Panc1 (cell line): ENCODE data around the gene TFCP2L1. TPM values are rescaled to one million over a fixed set of nuclear protein-coding genes. Genes with fewer than 3 reads are reported as not detected.

Source experiments
- ATAC-seq: fragments of 200-7000 bp; cut with Tn5 transposase; 2 replicates; pipeline ENCODE4 v1.9.1; 2020; ENCODE audit warnings: mild to moderate bottlenecking, moderate library complexity
- BruUV-seq: library from RNA; stranded (reverse); fragments of 400-500 nt; replicated peaks from 2 replicates; lab custom pipeline; 2021; lab: Mats Ljungman, UMichigan
- CTCF ChIA-PET: fragments of 300-600 bp; sonication (Branson Sonifier 250); formaldehyde crosslinking; loops from one replicate; lab custom pipeline; 2022; ENCODE audit warnings: antibody characterized with exemption; lab: Charles Lee
- POLR2A ChIA-PET: fragments of 300-600 bp; sonication (Branson Sonifier 250); formaldehyde crosslinking; loops from one replicate; lab custom pipeline; 2022; ENCODE audit warnings: antibody characterized with exemption; lab: Charles Lee
- DNase-seq: peaks from one replicate; pipeline ENCODE4 v3.0.0-alpha.2; 2010; ENCODE audit warnings: low read depth, low spot score
- H3K27ac ChIP-seq: 2 replicates; pipeline ENCODE4 v1.5.1; 2011; ENCODE audit warnings: mild to moderate bottlenecking, low read length, inconsistent platforms
- H3K27me3 ChIP-seq: fragments of 200-500 bp; sonication (Bioruptor generic); 2 replicates; pipeline ENCODE4 v1.6.0; 2014; ENCODE audit warnings: low read length, inconsistent platforms; ENCODE audit not compliant: control insufficient read depth, insufficient read depth
- H3K36me3 ChIP-seq: fragments of 200-500 bp; sonication (Bioruptor generic); 2 replicates; pipeline ENCODE4 v1.5.1; 2014; ENCODE audit warnings: inconsistent platforms, mild to moderate bottlenecking, low read length, moderate library complexity; ENCODE audit not compliant: control insufficient read depth, insufficient read depth
- H3K4me1 ChIP-seq: 2 replicates; pipeline ENCODE4 v1.5.1; 2011; ENCODE audit warnings: inconsistent platforms, mild to moderate bottlenecking, low read length, moderate library complexity; ENCODE audit not compliant: control insufficient read depth, insufficient read depth
- H3K4me3 ChIP-seq, 2 experiments: 2 replicates each; pipeline ENCODE4 v1.5.1; 2011 to 2012; ENCODE audit warnings: low read depth in 2 of 2, low read length in 2 of 2, mild to moderate bottlenecking in 2 of 2, inconsistent platforms in 1 of 2, moderate library complexity in 1 of 2
- H3K9me3 ChIP-seq: fragments of 200-500 bp; sonication (Bioruptor generic); 2 replicates; pipeline ENCODE4 v1.5.1; 2014; ENCODE audit warnings: low read depth, mild to moderate bottlenecking, inconsistent platforms, low read length, moderate library complexity; ENCODE audit not compliant: control insufficient read depth, insufficient read depth
- CTCF ChIP-seq: fragments of 450-650 bp; IDR thresholded peaks from 2 replicates; pipeline ENCODE4 v1.5.1; 2017; ENCODE audit warnings: mild to moderate bottlenecking
- POLR2AphosphoS5 ChIP-seq: IDR thresholded peaks from 2 replicates; pipeline ENCODE4 v1.6.1; 2012; ENCODE audit warnings: mild to moderate bottlenecking, low read depth, low read length, moderate library complexity
- SIN3A ChIP-seq: IDR thresholded peaks from 2 replicates; pipeline ENCODE4 v1.6.1; 2012; ENCODE audit warnings: low read depth, mild to moderate bottlenecking, low read length, moderate library complexity, borderline replicate concordance; ENCODE audit not compliant: insufficient read depth
- TCF7L2 ChIP-seq: IDR thresholded peaks from 2 replicates; pipeline ENCODE4 v1.6.1; 2011; ENCODE audit warnings: mild to moderate bottlenecking, low read depth, low read length, inconsistent platforms
- in situ Hi-C: cut with HindIII; loops from 2 replicates; pipeline ENCODE4 v1.10.0; 2016; ENCODE audit warnings: low sequenced_read_pairs, low pct_unique_long_range_greater_than_20kb
- intact Hi-C: fragments of 100-400 bp; cut with micrococcal nuclease; formaldehyde crosslinking; loops from one replicate; pipeline ENCODE4 v1.10.0; 2022; ENCODE audit not compliant: unreplicated experiment
- total RNA-seq: library from RNA; stranded (reverse); gene quantifications from one replicate; pipeline ENCODE4 v1.2.1, GENCODE V29; 2021; ENCODE audit not compliant: unreplicated experiment
- TF ChIP-seq, protein P1 (sequence below), 2 experiments: IDR thresholded peaks; 2 replicates each; pipeline ENCODE4 v1.6.1; 2011 to 2012; ENCODE audit warnings: low read depth in 2 of 2, control low read depth in 1 of 2, low read length in 1 of 2, mild to moderate bottlenecking in 1 of 2, moderate library complexity in 1 of 2; ENCODE audit not compliant: insufficient read depth in 1 of 2

Gene TFCP2L1
- total RNA-seq, 1 experiment from 2014 or later: 4.9 TPM

DNA sequence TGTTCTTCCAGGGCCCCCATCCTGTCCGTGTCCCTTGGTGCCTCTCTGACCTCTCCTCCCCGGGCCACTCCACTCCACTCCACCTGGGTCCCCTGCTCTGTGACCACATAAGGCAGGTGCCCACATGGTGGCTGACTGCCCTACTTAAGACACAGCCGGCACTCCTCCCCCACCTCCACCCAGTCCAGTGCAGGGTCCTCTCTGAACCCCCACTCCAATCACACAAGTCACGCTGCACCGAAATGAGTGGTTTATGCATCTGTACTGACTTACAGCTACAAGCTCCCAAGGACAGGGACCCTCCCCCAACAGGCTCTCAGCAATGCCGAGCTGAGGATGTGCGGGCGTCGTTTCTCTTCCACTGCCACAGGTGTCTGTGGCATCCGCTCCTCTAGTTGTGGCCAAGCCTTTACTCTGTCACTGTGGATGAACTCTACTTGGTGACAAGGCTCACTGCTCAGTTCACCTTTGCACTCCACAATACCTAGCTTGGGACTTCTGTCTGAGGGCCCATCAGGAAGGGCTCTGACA, 48.3 kb downstream of the TFCP2L1 start:
- no peak overlapping the region for H3K4me3 ChIP-seq
- ATAC-seq (no peak), DNase-seq (no peak)
- H3K9me3 ChIP-seq: no peaks in the 10 kb centered on the region
- CTCF ChIA-PET: no interaction called here
- no peaks in the 10 kb centered on the region for H3K4me1 ChIP-seq
- H3K36me3 ChIP-seq: no peaks in the 10 kb centered on the region
- in situ Hi-C loops (no loop called here), intact Hi-C loops (no loop called here)
- TF ChIP-seq CTCF (no peak), POLR2AphosphoS5 (no peak), SIN3A (no peak), TCF7L2 (no peak)
- TF ChIP-seq, protein P1, sequence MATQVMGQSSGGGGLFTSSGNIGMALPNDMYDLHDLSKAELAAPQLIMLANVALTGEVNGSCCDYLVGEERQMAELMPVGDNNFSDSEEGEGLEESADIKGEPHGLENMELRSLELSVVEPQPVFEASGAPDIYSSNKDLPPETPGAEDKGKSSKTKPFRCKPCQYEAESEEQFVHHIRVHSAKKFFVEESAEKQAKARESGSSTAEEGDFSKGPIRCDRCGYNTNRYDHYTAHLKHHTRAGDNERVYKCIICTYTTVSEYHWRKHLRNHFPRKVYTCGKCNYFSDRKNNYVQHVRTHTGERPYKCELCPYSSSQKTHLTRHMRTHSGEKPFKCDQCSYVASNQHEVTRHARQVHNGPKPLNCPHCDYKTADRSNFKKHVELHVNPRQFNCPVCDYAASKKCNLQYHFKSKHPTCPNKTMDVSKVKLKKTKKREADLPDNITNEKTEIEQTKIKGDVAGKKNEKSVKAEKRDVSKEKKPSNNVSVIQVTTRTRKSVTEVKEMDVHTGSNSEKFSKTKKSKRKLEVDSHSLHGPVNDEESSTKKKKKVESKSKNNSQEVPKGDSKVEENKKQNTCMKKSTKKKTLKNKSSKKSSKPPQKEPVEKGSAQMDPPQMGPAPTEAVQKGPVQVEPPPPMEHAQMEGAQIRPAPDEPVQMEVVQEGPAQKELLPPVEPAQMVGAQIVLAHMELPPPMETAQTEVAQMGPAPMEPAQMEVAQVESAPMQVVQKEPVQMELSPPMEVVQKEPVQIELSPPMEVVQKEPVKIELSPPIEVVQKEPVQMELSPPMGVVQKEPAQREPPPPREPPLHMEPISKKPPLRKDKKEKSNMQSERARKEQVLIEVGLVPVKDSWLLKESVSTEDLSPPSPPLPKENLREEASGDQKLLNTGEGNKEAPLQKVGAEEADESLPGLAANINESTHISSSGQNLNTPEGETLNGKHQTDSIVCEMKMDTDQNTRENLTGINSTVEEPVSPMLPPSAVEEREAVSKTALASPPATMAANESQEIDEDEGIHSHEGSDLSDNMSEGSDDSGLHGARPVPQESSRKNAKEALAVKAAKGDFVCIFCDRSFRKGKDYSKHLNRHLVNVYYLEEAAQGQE (IDR thresholded peaks at IDR 0.05; ENCODE audit: insufficient read depth in 1 of 2, low read depth in 2 of 2, low read length in 1 of 2): no peak
- no TSS peak for BruUV-seq
- no peaks in the 10 kb centered on the region for H3K27me3 ChIP-seq
- POLR2A ChIA-PET: no interaction called here
- H3K27ac ChIP-seq: no peak overlapping the region

DNA sequence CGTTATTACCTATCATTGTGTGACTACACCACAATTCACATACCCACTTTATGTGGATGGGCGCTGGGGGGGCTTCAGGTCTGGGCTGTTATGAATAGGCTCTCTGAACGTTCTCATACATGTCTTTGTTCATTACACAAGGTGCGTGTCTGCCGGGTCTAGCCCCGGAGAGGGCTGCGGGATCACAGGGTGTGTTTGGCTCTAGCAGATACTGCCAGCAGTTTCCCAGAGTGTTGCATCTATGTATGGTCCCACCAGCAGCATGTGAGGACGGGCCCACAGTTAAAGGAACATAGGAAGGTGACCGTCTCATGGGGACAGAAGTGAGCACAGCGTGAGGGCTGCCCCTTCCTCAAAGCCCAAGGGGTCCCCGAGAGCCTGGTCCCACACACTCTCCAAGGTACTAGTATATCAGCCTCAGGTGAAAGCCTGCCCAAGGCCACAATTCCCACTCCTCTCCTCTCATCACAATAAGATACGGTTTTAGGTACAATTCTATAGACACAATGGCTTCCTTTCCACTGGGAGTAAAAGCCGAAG, 48.8 kb downstream of the TFCP2L1 start:
- intact Hi-C loops (no loop called here), in situ Hi-C loops (no loop called here)
- Histone ChIP-seq H3K36me3 (no peaks in the 10 kb centered on the region), H3K4me1 (no peaks in the 10 kb centered on the region), H3K27ac (no peak overlapping the region), H3K27me3 (no peaks in the 10 kb centered on the region), H3K9me3 (no peaks in the 10 kb centered on the region), H3K4me3 (no peak overlapping the region)
- no TSS peak for BruUV-seq
- no peak for TF ChIP-seq SIN3A
- no peak for TF ChIP-seq POLR2AphosphoS5
- no peak for TF ChIP-seq TCF7L2
- no peak for TF ChIP-seq CTCF
- TF ChIP-seq, protein P1 (IDR thresholded peaks at IDR 0.05; ENCODE audit: insufficient read depth in 1 of 2, low read depth in 2 of 2, low read length in 1 of 2): no peak
- ChIA-PET POLR2A (no interaction called here), CTCF (interaction anchor here (0.5 kb wide), 1 partner anchor 556 kb away, joined by 6 read pairs; no protein-coding TSS in a partner anchor)
- DNase-seq: no peak
- ATAC-seq: no peak
